ENCODE results near the gene SHLD3.
"Not testable (repeated sequence)": the region's sequence is repeated elsewhere in the genome, so short reads cannot be mapped to it uniquely, and the experiment has no call there.

The SHLD3 gene

DNA sequence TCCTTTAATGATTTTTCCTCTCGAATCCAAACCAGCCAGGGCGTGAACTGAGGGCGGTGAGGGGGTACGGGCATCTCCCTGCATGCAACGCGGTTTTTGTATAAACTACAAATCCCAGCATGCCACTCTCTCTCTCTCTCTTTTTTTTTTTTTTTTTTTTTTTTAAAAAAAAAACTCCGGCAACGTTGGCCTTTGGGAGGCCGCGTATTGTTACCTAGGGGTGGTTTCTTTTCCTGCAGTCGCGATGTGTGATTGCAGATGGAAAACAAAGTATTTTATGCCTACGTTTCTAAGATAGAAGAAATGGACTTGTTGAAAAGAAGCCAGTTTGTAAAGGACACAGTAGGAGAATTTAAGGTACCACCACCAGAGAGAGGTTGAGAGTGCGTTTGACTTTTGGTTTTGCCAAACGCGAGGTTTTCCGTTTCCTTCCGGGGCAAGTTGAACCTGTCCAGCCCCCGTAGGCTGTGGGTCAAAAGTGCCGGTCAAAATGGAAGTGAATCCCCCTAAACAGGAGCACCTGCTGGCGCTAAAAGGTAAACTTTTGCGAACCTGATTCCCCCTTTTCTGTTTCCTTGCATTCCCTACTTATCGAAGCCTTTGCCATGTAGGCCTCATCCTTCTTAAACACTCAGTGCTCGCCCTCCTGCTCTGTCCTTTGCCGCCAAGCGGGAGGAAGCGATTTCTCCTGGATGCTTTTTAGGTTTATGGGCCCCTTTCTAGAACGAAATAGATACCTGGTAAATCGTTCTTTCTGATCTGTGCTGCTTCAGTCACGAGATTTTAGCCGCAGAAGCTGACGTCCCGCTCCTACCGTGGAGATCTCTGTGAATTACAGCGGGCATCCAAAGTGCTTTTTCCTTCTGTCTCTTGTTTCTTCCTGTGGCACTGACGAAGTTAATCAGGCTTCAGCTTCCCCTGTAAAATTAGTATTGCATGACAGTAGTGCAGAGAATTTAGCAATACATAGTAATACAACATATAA lies at the start of gene SHLD3, which contains the start of gene TRAPPC13:
Gene SHLD3 (plus strand): TSS at position 457 of the 985 bp plus-strand sequence. CDS start 4,561 bp downstream, outside the sequence.
Gene TRAPPC13 (plus strand): TSS at position 457 of the 985 bp plus-strand sequence. CDS start 34 bp downstream, at position 491.
- DNase-seq, result peak; percentile 86

DNA sequence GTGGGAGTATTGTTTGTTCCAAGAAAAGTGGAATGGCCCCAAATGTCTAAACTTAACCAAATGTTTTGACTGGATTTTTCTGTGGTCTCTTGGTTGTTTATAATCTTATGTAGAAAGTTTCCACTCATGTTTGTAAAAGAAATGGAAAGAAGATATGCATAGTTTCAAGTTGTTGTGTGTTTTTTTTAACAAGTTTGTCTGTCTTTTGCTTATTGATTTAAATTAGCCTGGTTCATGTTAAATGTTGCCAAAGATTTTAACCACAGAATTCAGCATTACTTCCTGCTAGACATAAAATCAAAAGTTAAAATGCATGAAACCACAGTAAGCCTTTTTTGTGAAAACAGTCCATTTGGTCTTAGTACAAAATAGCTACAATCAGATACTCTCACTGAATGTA lies 47.7 kb upstream of the SHLD3 start:
- DNase-seq, result no peak

DNA sequence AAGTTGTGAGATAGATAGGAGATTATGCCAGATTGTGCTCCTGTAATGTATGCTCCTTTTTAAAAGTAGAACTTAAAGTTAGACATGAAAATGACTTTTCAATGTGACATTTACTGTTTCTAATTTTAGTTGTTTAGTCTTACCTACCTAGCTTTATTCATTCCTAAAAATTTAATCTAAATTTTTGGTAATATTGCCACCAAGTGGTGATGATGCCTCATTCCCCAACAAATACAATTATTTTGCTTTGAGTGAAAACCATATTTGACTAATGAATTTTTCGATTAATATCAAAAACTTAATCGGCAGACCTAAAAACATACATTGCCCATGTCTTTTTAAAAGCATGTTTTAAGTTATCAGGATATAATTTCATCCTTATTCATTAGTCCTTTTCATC lies 36.1 kb upstream of the SHLD3 start:
- DNase-seq, result no peak

DNA sequence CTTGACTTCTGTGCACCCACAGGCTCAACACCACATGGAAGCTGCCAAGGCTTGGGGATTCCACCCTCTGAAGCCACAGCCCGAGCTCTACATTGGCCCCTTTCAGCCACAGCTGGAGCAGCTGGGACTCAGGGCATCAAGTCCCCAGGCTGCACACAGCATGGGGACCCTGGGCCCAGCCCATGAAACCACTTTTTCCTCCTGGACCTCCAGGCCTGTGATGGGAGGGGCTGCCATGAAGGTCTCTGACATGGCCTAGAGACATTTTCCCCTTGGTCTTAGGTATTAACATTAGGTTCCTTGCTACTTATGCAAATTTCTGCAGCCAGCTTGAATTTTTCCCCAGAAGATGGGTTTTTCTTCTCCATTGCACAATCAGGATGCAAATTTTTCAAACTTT lies 23.1 kb upstream of the SHLD3 start:
- not testable (repeated sequence) for DNase-seq

GRCh38 chr5:65611524-65611923 lies 13.3 kb upstream of the SHLD3 start:
- no peak for DNase-seq

GRCh38 chr5:65612298-65612907 lies 12.4 kb upstream of the SHLD3 start:
- no peak for DNase-seq

DNA sequence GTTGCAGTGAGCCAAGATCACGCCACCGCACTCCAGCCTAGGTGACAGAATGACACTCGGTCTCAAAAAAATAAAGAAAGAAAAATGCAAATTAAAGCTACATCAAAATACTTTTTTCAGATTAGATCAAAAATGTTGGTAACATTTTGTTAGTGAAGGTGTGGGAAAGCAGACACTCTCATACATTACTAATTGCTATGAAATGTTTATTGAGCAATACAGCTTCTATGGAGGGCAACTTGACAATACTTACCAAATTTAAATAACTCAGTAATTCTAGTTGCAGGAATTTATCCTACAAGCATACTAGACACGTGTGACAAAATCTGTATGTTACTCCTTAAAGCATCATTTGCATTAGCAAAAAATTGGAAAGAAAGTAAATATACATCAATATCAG lies 4.8 kb upstream of the SHLD3 start:
- DNase-seq, result no peak

GRCh38 chr5:65621961-65622360 lies 2.9 kb upstream of the SHLD3 start:
- DNase-seq, result not testable (repeated sequence)

DNA sequence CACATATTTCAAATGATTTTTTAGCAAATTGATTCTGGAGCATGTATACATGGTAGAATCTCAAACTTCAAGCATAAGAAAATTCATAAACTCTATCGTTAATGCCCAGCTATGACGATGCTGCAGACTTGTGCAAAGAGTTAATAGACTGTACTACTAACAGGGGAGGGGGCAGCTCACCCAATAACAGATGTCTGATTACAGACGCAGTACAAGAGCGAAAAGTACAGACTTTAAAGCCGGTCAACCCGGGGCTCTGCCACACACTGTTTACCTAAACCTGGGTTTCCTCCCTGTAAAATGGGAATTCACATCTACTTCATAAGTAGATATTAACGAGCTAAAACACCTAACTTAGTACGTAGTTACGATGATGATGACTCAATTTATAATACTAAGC lies 1.3 kb upstream of the SHLD3 start:
- no peak for DNase-seq

- DNase-seq, result peak; percentile 95
These were observed 729 bp upstream of the SHLD3 start, which contains the start of gene TRIM23 for GRCh38 chr5:65624025-65624570. TSS of gene TRIM23 (minus strand) at chr5:65624333. CDS start at chr5:65624274, 59 bp downstream.

DNA sequence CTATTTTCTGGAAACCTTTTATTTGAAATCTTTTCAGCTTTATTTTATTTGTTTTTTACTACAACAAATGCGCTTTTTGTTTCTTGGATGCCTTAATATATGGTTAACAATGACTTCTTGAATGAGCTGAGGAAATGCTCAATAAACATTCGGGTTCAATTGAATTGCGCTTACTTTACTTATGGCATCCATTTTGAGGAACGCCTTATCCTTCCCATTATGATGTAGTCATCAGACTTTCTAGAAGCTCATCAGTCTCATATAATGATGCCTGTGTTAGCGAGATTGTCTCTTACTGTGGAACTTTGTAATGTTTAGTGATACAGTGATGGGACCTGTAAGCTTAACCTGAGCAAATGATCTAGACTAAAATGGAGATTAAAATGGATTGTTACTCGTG lies 916 bp downstream of the SHLD3 start:
- DNase-seq, result peak; percentile 6

DNA sequence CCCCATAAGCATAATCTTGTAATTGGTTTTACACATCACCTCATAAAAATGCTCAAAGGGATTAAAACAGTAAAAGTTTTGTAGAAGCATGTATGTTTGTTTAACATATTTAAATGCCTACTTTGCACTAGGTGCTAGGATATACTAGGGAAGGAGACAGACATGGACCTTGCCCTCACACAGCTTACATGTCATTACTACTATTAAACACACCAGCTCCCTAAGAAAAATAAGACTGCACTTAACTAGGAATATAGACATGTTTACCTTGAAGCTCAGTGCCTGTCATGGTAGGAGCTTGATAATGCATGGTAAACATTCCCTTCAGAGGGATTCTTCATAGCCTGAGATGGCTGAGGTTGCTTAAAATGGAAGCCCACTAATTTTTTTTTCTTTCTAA lies 6.2 kb downstream of the SHLD3 start:
- DNase-seq, result no peak

DNA sequence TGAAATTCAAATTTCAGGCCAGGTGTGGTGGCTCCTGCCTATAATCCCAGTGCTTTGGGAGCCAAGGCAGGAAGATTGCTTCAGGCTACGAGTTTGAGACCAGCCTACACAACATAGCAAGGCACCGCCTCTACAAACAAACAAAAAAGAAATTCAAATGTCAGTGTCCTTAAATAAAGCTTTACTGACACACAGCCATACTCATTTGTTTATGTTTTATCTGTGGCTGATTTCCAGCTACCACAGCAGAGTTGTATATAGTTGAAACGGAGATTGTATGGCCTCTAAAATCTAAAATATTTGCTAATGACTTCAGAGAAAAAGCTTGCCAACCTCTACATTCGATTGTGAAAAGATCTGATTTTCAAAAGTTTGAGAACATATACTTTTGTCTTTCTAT lies 15.4 kb downstream of the SHLD3 start:
- DNase-seq, result no peak

DNA sequence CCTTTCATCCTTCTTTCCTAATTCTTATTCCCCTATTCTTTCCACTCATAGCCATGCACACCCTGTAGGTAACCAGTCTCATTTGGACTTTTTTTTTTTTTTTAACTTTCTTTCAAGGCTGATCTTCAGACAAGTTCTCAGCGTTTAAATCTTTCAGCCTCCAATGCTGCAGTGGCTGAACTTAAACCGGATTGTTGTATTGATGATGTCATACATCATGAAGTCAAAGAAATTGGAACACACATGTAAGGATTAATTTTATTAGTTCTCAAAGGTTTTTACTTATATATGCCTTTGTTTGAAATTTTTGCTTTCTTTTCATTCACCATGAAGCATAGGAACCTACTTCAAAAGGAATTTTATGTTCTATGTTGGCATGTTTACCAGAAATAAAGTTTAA lies 22.1 kb downstream of the SHLD3 start:
- no peak for DNase-seq

- DNase-seq, result no peak
These were observed 23.1 kb downstream of the SHLD3 start for GRCh38 chr5:65647941-65648340.

DNA sequence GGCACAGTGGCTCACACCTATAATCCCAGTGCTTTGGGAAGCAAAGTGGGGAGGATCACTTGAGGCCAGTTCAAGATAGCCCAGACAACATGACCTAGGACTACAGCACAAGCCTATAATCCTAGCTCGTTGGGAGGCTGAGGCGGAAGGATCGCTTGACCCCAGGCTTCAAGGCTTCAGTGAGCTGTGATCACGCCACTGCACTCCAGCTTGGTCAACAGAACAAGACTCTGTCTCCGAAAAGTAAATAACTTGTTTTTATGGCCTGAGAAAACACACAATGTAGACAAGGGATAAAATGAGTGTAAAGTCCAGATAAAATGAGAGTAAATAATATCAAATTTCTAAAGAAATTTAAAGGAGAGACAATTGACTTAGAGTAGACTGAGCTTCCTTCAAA lies 26.3 kb downstream of the SHLD3 start:
- no peak for DNase-seq

DNA sequence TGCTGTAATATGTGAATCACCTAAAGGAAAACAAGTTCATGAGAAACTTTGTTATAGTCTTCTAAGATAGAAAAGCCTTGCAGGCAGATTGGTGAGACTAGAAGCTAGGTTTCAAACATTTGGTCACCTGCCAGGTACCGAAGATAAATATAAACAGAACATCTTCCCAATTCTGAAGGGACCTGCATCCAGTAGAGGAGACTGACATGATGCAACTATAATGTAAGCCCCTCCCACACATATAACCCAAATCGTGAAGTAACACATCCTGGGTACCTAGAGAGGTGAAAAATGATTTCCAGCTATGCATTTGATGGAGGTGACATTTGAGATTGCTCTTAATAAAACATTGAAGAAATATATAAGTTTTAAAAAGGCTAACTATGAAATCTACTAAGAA lies 29.9 kb downstream of the SHLD3 start:
- DNase-seq, result no peak

DNA sequence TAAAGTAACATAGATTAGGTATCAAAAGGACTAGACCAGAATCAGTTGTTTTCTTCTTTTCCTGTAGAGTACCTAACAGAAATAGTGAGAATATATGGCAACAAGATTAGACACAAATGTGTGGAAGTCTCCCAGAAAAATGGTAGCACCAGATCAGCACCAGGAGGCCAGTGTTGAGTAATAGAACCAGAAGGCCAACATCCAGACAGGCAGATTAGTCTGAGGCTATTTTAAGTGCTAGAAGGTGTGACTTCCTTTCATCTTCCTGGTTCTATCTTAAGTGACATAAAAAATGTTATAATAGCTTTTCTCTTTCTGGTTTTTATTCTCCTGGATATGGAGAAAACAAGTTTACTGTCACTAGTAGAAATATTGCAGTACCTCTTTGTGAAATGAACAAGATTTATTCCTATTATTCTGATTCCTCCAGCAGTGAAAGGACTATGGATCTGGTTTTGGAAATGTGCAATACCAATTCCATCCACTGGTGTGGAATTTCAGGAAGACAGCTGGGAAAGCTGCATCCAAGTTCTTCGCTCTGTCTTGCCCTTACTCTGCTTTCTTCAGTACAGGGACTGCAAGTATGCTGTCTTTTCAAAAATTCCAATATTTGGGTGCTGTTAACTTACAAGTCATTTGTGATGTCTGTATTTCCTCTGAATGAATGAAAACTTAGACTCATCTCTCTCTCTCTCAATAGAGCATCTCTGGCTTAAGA lies 39.1 kb downstream of the SHLD3 start:
- no peak for DNase-seq

- peak; percentile 38 for DNase-seq
These were observed 43.9 kb downstream of the SHLD3 start for GRCh38 chr5:65668696-65669095.

- peak; percentile 37 for DNase-seq
These were observed 48.0 kb downstream of the SHLD3 start for GRCh38 chr5:65672796-65673195.

DNA sequence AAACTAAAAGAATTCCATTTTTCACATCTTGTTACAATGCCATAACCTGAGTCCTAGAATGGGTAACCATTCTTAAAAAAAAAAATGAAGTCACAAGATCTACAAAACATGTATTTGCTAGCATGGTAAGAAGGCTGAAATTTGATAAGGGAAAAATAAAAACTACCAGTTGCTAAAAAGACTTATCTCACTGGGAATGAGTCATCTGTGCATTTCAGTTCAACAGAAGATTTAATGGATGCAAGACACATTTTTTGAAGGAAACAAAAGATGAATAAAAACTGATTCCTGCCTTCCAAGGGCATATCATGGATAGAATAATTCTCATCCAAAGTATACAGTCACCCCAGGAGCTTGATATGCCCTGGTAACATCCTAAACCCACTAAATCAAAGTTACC lies 49.9 kb downstream of the SHLD3 start:
- no peak for DNase-seq

- DNase-seq, result peak; percentile 6
These were observed 51.2 kb downstream of the SHLD3 start for GRCh38 chr5:65676056-65676455.
